Spleen (tissue), 11 donors: ENCODE results near the gene BMP6. TPM values are rescaled to one million over a fixed set of nuclear protein-coding genes. Genes with fewer than 3 reads are reported as not detected.

Experiments used
- DNase-seq: peaks from one replicate; pipeline ENCODE4 v3.0.0-alpha.2; 2020
- H3K27ac ChIP-seq, 8 donors: fragments of 200-600 bp; sonication (generic) in 7 of 8; 1 replicate in 4 of 8; 2 replicates in 4 of 8; pipeline versions ENCODE4 v1.5.0 to v1.8.0; 2016 to 2021; ENCODE audit warnings: inconsistent platforms in 4 of 8, mild to moderate bottlenecking in 4 of 8, moderate library complexity in 1 of 8
- H3K27me3 ChIP-seq, 7 donors: fragments of 200-600 bp; sonication (generic) in 6 of 7; replicated peaks in 1 of 7; 1 replicate in 4 of 7; 2 replicates in 3 of 7; pipeline versions ENCODE4 v1.5.0 to v1.8.0; 2016 to 2021; ENCODE audit warnings: inconsistent platforms in 3 of 7, mild to moderate bottlenecking in 1 of 7
- H3K36me3 ChIP-seq, 6 donors: fragments of 200-600 bp; sonication (generic) in 5 of 6; 1 replicate in 4 of 6; 2 replicates in 2 of 6; pipeline versions ENCODE4 v1.5.0 to v1.8.0; 2016 to 2021; ENCODE audit warnings: inconsistent platforms in 2 of 6
- H3K4me1 ChIP-seq, 6 donors: fragments of 200-600 bp; sonication (generic) in 5 of 6; 1 replicate in 3 of 6; 2 replicates in 3 of 6; pipeline versions ENCODE4 v1.5.0 to v1.8.0; 2016 to 2021; ENCODE audit warnings: inconsistent platforms in 3 of 6
- H3K4me3 ChIP-seq, 8 donors: fragments of 200-600 bp; sonication (generic) in 7 of 8; 1 replicate in 4 of 8; 2 replicates in 4 of 8; pipeline versions ENCODE4 v1.5.0 to v1.8.0; 2016 to 2021; ENCODE audit warnings: inconsistent platforms in 4 of 8, mild to moderate bottlenecking in 4 of 8, moderate library complexity in 2 of 8
- H3K9me3 ChIP-seq, 8 donors: fragments of 200-600 bp; sonication (generic) in 7 of 8; 1 replicate in 4 of 8; 2 replicates in 4 of 8; pipeline versions ENCODE4 v1.5.0 to v1.8.0; 2016 to 2021; ENCODE audit warnings: inconsistent platforms in 4 of 8
- POLR2A ChIP-seq, 3 donors: fragments of 450-650 bp; IDR thresholded peaks; one replicate each; pipeline ENCODE4 v1.5.1; 2017; ENCODE audit warnings: antibody characterized with exemption in 3 of 3, mild to moderate bottlenecking in 1 of 3
- POLR2AphosphoS5 ChIP-seq, 3 donors: sonication (generic); formaldehyde crosslinking; IDR thresholded peaks; one replicate each; pipeline ENCODE4 v1.5.1; 2017; ENCODE audit warnings: antibody characterized with exemption in 3 of 3
- WGBS, 5 donors: extraction: QIAGEN DNeasy Blood & Tissue Kit in 3 of 5; methylation state at CpG; one replicate each; pipeline versions ENCODE4 v1.1.5 to v1.1.7; 2013 to 2018; 5-methylcytosine and 5-hydroxymethylcytosine counted together
- intact Hi-C: fragments of 100-400 bp; cut with DNase I; formaldehyde crosslinking; loops from one replicate; pipeline ENCODE4 v1.15.0; 2023; ENCODE audit warnings: low total_unique reads
- polyA plus RNA-seq, 3 donors: library from polyadenylated mRNA; stranded (reverse); fragments of 200-250 nt; gene quantifications; one replicate each; pipeline ENCODE4 v1.2.1, GENCODE V29; 2013
- total RNA-seq, 7 donors: library from RNA; depleted of rRNA in 3 of 7; stranded (reverse); fragments of >200 nt in 3 of 7; fragmentation: NEBNext Ultra II Directional in 4 of 7; extraction: Animal tissue kit (Norgen Biotek cat#: 25700) in 4 of 7; gene quantifications; one replicate each; pipeline versions ENCODE4 v1.1.0 to v1.2.1, GENCODE V29; 2016 to 2021
- TF ChIP-seq, protein P1 (sequence below), 11 experiments: fragments of 200-600 bp in 7 of 11; fragments of 450-650 bp in 4 of 11; sonication (generic) in 4 of 11; IDR thresholded peaks in 8 of 11; conservative IDR thresholded peaks in 3 of 11; 1 replicate in 7 of 11; 2 replicates in 4 of 11; pipeline versions ENCODE4 v1.4.0 to v1.8.0; 2016 to 2021; ENCODE audit warnings: antibody characterized with exemption in 11 of 11, inconsistent platforms in 4 of 11, mild to moderate bottlenecking in 1 of 11
- donor health status: healthy with polysubstance abuse.
- donor health status: DM: no; HTN: no; CAD: no; lungs with moderate emphysema.
- donor health status: DM: no; HTN: no; CAD: no.
- donor health status: Bipolar disorder and iron deficiency.
- donor health status: healthy.
- donor health status: DM: no; HTN: no; CAD: no.
- donor health status: DM: yes; HTN: yes; CAD: no.

The BMP6 gene
- total and polyA plus RNA-seq, 10 donors = 0.58 to 6.9 (median 4.8) TPM

- DNase-seq = no peak
- H3K36me3 ChIP-seq = no peaks in the 10 kb centered on the region
- H3K9me3 ChIP-seq = no peaks in the 10 kb centered on the region
- H3K27ac ChIP-seq = peak overlapping the region in 7 of 8 donors; percentile 68 to 87 (median 82)
- intact Hi-C loops = no loop called here
- TF ChIP-seq POLR2A (IDR thresholded peaks at IDR 0.05) = no peak
- TF ChIP-seq, protein P1, sequence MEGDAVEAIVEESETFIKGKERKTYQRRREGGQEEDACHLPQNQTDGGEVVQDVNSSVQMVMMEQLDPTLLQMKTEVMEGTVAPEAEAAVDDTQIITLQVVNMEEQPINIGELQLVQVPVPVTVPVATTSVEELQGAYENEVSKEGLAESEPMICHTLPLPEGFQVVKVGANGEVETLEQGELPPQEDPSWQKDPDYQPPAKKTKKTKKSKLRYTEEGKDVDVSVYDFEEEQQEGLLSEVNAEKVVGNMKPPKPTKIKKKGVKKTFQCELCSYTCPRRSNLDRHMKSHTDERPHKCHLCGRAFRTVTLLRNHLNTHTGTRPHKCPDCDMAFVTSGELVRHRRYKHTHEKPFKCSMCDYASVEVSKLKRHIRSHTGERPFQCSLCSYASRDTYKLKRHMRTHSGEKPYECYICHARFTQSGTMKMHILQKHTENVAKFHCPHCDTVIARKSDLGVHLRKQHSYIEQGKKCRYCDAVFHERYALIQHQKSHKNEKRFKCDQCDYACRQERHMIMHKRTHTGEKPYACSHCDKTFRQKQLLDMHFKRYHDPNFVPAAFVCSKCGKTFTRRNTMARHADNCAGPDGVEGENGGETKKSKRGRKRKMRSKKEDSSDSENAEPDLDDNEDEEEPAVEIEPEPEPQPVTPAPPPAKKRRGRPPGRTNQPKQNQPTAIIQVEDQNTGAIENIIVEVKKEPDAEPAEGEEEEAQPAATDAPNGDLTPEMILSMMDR (IDR thresholded peaks at IDR 0.05 in 8 of 11, conservative IDR thresholded peaks at IDR 0.05 in 3 of 11) = no peak
- no peak for TF ChIP-seq POLR2AphosphoS5 (IDR thresholded peaks at IDR 0.05)
- WGBS, 5 donors = 82 to 93% (median 89%) methylated on average over 11 of the region's 11 CpGs
- H3K27me3 ChIP-seq = no peaks in the 10 kb centered on the region
- H3K4me3 ChIP-seq = peak overlapping the region in 7 of 8 donors; percentile 42 to 95 (median 84)
- peaks cover 11 to 58% (median 19%) of the 10 kb centered on the region in 6 donors for H3K4me1 ChIP-seq
Measured at GRCh38 chr6:7911345-7911725, 185.4 kb downstream of the BMP6 start.

DNA sequence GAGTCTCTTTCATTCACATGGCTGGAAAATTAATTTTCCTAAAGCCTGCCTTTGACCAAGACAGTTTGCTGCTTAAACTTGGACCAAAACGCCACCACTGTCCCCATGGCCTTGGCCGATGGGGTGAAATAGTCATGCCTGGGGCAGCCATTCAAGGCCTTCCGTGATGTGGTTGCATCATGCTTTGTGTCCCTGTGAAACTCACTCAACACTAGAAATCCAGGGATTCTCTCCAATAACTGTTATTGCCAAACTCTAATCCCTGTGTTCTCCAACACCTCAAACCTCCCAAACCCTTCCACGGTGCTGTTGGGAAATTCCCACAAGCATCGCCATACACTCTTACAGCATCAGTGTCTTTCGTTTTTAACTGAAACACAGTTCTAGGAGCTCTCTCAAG is 186.1 kb downstream of the BMP6 start:
- H3K36me3 ChIP-seq = no peaks in the 10 kb centered on the region
- H3K4me3 ChIP-seq = no peak overlapping the region
- H3K4me1 ChIP-seq = peaks cover 11 to 56% (median 19%) of the 10 kb centered on the region in 6 donors
- no peak for TF ChIP-seq POLR2AphosphoS5 (IDR thresholded peaks at IDR 0.05)
- no peak for DNase-seq
- H3K9me3 ChIP-seq = no peaks in the 10 kb centered on the region
- H3K27me3 ChIP-seq = no peaks in the 10 kb centered on the region
- intact Hi-C loops = no loop called here
- peak overlapping the region in 3 of 8 donors; percentile 16 to 87 (median 84) for H3K27ac ChIP-seq
- 79 to 89% (median 84%) methylated on average over 6 of the region's 6 CpGs for WGBS, 5 donors

- intact Hi-C loops = no loop called here
- 81 to 87% (median 85%) methylated on average over 8 of the region's 8 CpGs for WGBS, 5 donors
Measured at GRCh38 chr6:7912736-7913517, 187.0 kb downstream of the BMP6 start.

GRCh38 chr6:7914311-7914710 is 188.4 kb downstream of the BMP6 start:
- no peak for TF ChIP-seq POLR2A (IDR thresholded peaks at IDR 0.05)
- TF ChIP-seq, protein P1 (IDR thresholded peaks at IDR 0.05 in 8 of 11, conservative IDR thresholded peaks at IDR 0.05 in 3 of 11) = no peak
- TF ChIP-seq POLR2AphosphoS5 (IDR thresholded peaks at IDR 0.05) = no peak
- H3K4me1 ChIP-seq = peaks cover 3 to 47% (median 10%) of the 10 kb centered on the region in 6 donors
- H3K36me3 ChIP-seq = no peaks in the 10 kb centered on the region
- intact Hi-C loops = no loop called here
- 78 to 89% (median 82%) methylated on average over 5 of the region's 5 CpGs for WGBS, 5 donors
- no peaks in the 10 kb centered on the region for H3K27me3 ChIP-seq
- no peaks in the 10 kb centered on the region for H3K9me3 ChIP-seq
- no peak for DNase-seq
- no peak overlapping the region for H3K4me3 ChIP-seq
- H3K27ac ChIP-seq = peak overlapping the region in 2 of 8 donors; percentile 66 to 71

More at GRCh38 chr6:7912736-7913517, 187.0 kb downstream of the BMP6 start:
- DNase-seq = no peak
- Histone ChIP-seq H3K36me3 (no peaks in the 10 kb centered on the region), H3K4me3 (no peak overlapping the region), H3K27me3 (no peaks in the 10 kb centered on the region), H3K9me3 (no peaks in the 10 kb centered on the region), H3K4me1 (peaks cover 11 to 53% (median 19%) of the 10 kb centered on the region in 6 donors), H3K27ac (peak overlapping the region in 2 of 8 donors; percentile 84 to 87)
- TF ChIP-seq POLR2AphosphoS5 (IDR thresholded peaks at IDR 0.05) = no peak
- TF ChIP-seq, protein P1 (IDR thresholded peaks at IDR 0.05 in 8 of 11, conservative IDR thresholded peaks at IDR 0.05 in 3 of 11) = no peak
- TF ChIP-seq POLR2A (IDR thresholded peaks at IDR 0.05) = no peak
